ENCODE measurements around the gene ZBTB38. TPM values are rescaled to one million over a fixed set of nuclear protein-coding genes. Genes with fewer than 3 reads are reported as not detected.

The ZBTB38 gene
- total and polyA plus RNA-seq, 3 donors from 2014 or later, result 66.7 to 167 (median 131) TPM

DNA sequence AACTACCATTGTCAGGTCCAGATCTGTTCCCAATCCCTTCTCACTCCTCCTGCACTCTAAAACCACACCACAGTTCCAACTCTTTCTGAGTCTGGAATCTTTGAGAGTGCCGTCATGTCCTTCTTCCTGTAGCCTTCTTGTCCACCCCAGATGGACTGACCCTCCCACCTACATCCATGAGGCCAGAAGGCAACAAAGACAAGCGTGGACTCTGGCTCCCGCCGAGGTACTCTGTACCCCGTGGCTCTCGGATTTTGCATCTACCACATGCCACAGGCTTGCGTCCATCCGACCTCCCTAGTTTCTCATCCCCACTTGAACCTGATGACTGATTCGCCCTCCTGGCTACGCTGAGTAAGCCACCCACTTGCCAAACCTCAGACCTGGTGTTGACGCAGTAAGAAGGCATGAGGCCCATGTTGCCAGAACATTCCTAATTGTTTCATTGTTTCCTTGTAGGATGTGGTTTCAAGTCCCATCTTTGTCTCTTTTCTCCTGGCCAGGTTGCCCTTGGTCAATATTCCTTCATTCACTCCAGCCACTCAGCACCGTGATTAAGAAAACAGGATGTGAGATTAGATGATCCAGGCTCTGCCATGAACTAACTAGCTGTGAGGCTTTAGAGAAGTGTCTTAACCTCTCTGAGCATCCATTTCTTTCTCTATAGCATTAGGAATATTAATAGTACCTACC, 1.1 kb upstream of the ZBTB38 start:
- H3K9me3 ChIP-seq, result no peaks in the 10 kb centered on the region
- H3K36me3 ChIP-seq (ENCODE audit: low read depth, missing control alignments), result no peaks in the 10 kb centered on the region
- intact Hi-C loops (cut with DNase I; ENCODE audit: low total_unique reads), result loop anchor here (5.0 kb wide), 1 partner anchor 75 kb away; no protein-coding TSS in a partner anchor
- TF ChIP-seq, protein P1, sequence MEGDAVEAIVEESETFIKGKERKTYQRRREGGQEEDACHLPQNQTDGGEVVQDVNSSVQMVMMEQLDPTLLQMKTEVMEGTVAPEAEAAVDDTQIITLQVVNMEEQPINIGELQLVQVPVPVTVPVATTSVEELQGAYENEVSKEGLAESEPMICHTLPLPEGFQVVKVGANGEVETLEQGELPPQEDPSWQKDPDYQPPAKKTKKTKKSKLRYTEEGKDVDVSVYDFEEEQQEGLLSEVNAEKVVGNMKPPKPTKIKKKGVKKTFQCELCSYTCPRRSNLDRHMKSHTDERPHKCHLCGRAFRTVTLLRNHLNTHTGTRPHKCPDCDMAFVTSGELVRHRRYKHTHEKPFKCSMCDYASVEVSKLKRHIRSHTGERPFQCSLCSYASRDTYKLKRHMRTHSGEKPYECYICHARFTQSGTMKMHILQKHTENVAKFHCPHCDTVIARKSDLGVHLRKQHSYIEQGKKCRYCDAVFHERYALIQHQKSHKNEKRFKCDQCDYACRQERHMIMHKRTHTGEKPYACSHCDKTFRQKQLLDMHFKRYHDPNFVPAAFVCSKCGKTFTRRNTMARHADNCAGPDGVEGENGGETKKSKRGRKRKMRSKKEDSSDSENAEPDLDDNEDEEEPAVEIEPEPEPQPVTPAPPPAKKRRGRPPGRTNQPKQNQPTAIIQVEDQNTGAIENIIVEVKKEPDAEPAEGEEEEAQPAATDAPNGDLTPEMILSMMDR (IDR thresholded peaks at IDR 0.05), result no peak
- no peak for TF ChIP-seq POLR2A (IDR thresholded peaks at IDR 0.05)
- H3K4me1 ChIP-seq, result peaks cover 47% of the 10 kb centered on the region
- peak overlapping the region; percentile 93 to 95 for H3K27ac ChIP-seq
- H3K27me3 ChIP-seq, result no peaks in the 10 kb centered on the region
- 80 to 81% methylated on average over 12 of the region's 12 CpGs for WGBS, 2 donors
- no peak for DNase-seq
- no peak overlapping the region for H3K4me3 ChIP-seq

DNA sequence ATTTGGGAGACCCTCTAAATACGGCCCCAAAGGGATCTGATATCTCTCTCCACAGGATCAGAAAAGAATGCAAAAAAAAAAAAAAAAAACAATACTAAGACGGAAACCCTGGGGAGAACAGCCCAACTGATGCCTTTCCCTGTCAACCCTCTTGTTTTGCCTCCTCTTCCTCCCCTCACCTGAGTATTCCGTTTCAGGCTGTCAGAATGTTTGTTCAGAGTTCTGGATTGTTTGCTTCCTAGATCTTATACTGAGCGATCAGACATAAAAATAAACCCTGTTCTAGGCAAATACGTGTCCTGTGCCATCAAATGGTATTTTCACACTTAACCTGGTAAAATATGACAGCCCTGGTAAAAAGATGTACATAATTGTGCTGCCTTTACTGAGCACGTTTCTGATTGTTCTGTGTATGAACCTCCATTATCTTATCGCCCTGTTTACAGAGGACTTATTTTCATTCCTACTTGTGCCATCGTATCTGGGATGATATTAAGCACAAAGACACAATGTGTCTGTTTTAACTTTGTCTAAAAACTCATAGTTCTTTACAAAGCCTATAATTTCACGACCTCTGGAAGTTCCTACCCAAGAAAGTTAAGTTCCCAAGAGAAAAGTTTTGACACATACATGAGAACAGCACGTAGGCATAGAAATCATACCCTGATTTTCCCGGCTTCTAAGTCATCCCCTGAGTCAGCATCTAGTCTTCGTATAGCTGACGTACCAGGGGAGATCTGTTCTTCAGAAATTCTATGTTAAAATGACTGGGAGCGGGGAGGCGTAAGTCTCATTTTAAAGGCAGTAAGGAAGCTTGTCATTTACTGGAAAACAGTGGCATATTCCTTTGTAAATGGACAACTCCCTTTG, 856 bp downstream of the ZBTB38 start:
- WGBS, 2 donors, result 30 to 34% methylated on average over 15 of the region's 15 CpGs
- Histone ChIP-seq H3K27me3 (no peaks in the 10 kb centered on the region), H3K36me3 (ENCODE audit: low read depth, missing control alignments) (no peaks in the 10 kb centered on the region), H3K4me1 (peaks cover 47% of the 10 kb centered on the region), H3K27ac (peak overlapping the region; percentile 93 to 95), H3K9me3 (no peaks in the 10 kb centered on the region), H3K4me3 (peak overlapping the region; percentile 16 to 50)
- intact Hi-C loops (cut with DNase I; ENCODE audit: low total_unique reads), result loop anchor here (5.0 kb wide), 1 partner anchor 73 kb away; no protein-coding TSS in a partner anchor
- DNase-seq, result no peak
- no peak for TF ChIP-seq POLR2A (IDR thresholded peaks at IDR 0.05)
- TF ChIP-seq, protein P1 (IDR thresholded peaks at IDR 0.05), result no peak

DNA sequence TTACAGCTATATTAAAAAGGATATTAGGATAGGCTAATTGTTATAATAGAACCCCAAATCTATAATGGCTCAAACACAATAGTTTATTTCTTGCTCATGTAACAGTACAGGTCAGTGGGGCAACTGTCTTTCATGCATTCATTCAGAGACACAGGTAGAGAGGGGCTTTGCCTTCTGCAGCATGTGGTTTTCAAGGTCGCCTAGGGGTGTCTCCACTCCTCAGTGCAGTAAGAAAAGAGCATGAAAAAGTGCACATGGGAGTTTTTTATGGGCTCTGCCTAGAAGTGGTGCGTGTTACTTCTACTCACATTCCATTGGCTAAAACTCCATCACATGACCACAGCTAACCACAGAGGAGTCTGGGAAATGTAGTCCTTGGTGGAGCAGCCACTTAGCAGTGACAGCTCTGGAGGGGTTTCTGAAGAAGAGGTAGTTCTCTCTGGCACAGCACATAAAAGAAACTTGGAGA, 1.8 kb downstream of the ZBTB38 start:
- no peaks in the 10 kb centered on the region for H3K27me3 ChIP-seq
- intact Hi-C loops (cut with DNase I; ENCODE audit: low total_unique reads), result no loop called here
- no peaks in the 10 kb centered on the region for H3K9me3 ChIP-seq
- H3K27ac ChIP-seq, result peak overlapping the region; percentile 93 to 95
- 3 to 8% methylated on average over 2 of the region's 2 CpGs for WGBS, 2 donors
- no peaks in the 10 kb centered on the region for H3K36me3 ChIP-seq (ENCODE audit: low read depth, missing control alignments)
- peaks cover 47% of the 10 kb centered on the region for H3K4me1 ChIP-seq
- H3K4me3 ChIP-seq, result peak overlapping the region in 1 of 2 donors; percentile 50
- TF ChIP-seq, protein P1 (IDR thresholded peaks at IDR 0.05), result peak; percentile 35 to 56 (median 37)
- no peak for TF ChIP-seq POLR2A (IDR thresholded peaks at IDR 0.05)
- peak; percentile 89 for DNase-seq

DNA sequence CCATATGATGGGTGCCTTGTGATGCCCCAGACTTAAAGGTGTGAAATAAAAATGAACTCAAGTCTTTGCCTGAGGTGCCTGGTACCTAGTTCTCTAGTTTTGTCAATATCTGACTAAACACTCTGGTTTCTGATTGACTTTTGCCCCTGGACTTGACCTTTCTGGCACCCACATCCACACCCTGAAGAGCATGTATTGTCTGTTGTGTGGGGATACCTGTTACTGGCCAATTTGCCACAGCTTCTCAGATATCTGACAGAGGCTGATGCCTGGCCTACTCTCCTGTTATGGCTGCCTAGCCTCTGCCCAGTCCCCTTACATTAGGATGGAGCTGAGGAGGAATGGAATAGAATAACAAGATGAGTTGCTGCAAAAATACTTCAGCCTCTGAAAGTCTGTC, 3.6 kb downstream of the ZBTB38 start:
- no peaks in the 10 kb centered on the region for H3K36me3 ChIP-seq (ENCODE audit: low read depth, missing control alignments)
- H3K4me1 ChIP-seq, result peaks cover 36% of the 10 kb centered on the region
- no peak for DNase-seq
- H3K27ac ChIP-seq, result no peak overlapping the region
- no peak overlapping the region for H3K4me3 ChIP-seq
- no peaks in the 10 kb centered on the region for H3K27me3 ChIP-seq
- no peaks in the 10 kb centered on the region for H3K9me3 ChIP-seq
- intact Hi-C loops (cut with DNase I; ENCODE audit: low total_unique reads), result no loop called here
- no peak for TF ChIP-seq POLR2A (IDR thresholded peaks at IDR 0.05)
- TF ChIP-seq, protein P1 (IDR thresholded peaks at IDR 0.05), result no peak
